HL-60/S4 (cell line): ENCODE data around the gene SEPTIN5.

Experiments
- in situ Hi-C: fragments of 300-500 bp; cut with MboI; formaldehyde crosslinking; loops from 2 replicates; pipeline ENCODE4 v1.14.3; 2022; ENCODE audit warnings: low sequenced_read_pairs

The SEPTIN5 gene

GRCh38 chr22:19757985-19758895 is 43.9 kb downstream of the SEPTIN5 start:
- in situ Hi-C loops, result no loop called here

- in situ Hi-C loops, result no loop called here
Measured at GRCh38 chr22:19758896-19759426, 44.7 kb downstream of the SEPTIN5 start.

GRCh38 chr22:19759427-19760057 is 45.2 kb downstream of the SEPTIN5 start:
- in situ Hi-C loops, result no loop called here

- in situ Hi-C loops, result no loop called here
Measured at GRCh38 chr22:19760058-19760950, 46.0 kb downstream of the SEPTIN5 start, which contains the start of gene TBX1. TBX1 (plus strand) TSS chr22:19760778; CDS start chr22:19760844, 66 bp downstream.

GRCh38 chr22:19760951-19761724 is 46.8 kb downstream of the SEPTIN5 start:
- in situ Hi-C loops, result no loop called here

- in situ Hi-C loops, result no loop called here
Measured at GRCh38 chr22:19761725-19762567, 47.6 kb downstream of the SEPTIN5 start.

GRCh38 chr22:19762568-19763457 is 48.5 kb downstream of the SEPTIN5 start:
- in situ Hi-C loops, result no loop called here

- in situ Hi-C loops, result no loop called here
Measured at GRCh38 chr22:19763458-19764298, 49.4 kb downstream of the SEPTIN5 start.

GRCh38 chr22:19764299-19764593 is 49.9 kb downstream of the SEPTIN5 start:
- in situ Hi-C loops, result no loop called here

- in situ Hi-C loops, result no loop called here
Measured at GRCh38 chr22:19764636-19765476, 50.6 kb downstream of the SEPTIN5 start.

GRCh38 chr22:19765477-19766239 is 51.4 kb downstream of the SEPTIN5 start:
- in situ Hi-C loops, result no loop called here

- in situ Hi-C loops, result no loop called here
Measured at GRCh38 chr22:19766240-19766510, 51.9 kb downstream of the SEPTIN5 start.

GRCh38 chr22:19766511-19767426 is 52.5 kb downstream of the SEPTIN5 start:
- in situ Hi-C loops, result no loop called here

GRCh38 chr22:19767427-19768341 is 53.4 kb downstream of the SEPTIN5 start:
- in situ Hi-C loops, result no loop called here
